SK-N-SH (cell line): ENCODE data around the gene C6orf15. TPM values are rescaled to one million over a fixed set of nuclear protein-coding genes. Genes with fewer than 3 reads are reported as not detected.
A peak's percentile ranks its signal among the peaks of the same experiment; 100 is the strongest.

Source experiments
- CTCF ChIA-PET: fragments of 300-600, 350-600 bp; formaldehyde crosslinking; extraction: SDS; loops from one replicate; lab custom pipeline; 2021; lab: Yijun Ruan, JAX
- POLR2A ChIA-PET: fragments of 350-600 bp; sonication (Branson Sonifier 250); formaldehyde crosslinking; extraction: SDS; loops from one replicate; lab custom pipeline; 2020; ENCODE audit warnings: antibody characterized with exemption, inconsistent platforms; lab: Yijun Ruan, JAX
- DNase-seq: peaks from one replicate; pipeline ENCODE4 v3.0.0; 2012
- H2AFZ ChIP-seq: fragments of 200-600 bp; sonication (generic); 2 replicates; pipeline ENCODE4 v1.8.1; 2016; ENCODE audit warnings: antibody characterized with exemption, mild to moderate bottlenecking, low read depth
- H3F3A ChIP-seq: fragments of 200-600 bp; sonication (generic); replicated peaks from 2 replicates; pipeline ENCODE3; 2016; ENCODE audit warnings: antibody characterized with exemption, mild to moderate bottlenecking; ENCODE audit not compliant: insufficient read depth
- H3K27ac ChIP-seq, 2 experiments: fragments of 200-500 bp in 1 of 2; fragments of 200-600 bp in 1 of 2; sonication (Bioruptor generic) in 1 of 2; sonication (generic), shearing (Covaris generic) in 1 of 2; 2 replicates each; pipeline versions ENCODE4 v1.5.1 to v1.6.1; 2014 to 2016; ENCODE audit warnings: low read depth in 2 of 2, inconsistent platforms in 1 of 2, low read length in 1 of 2, mild to moderate bottlenecking in 1 of 2, mixed read lengths in 1 of 2
- H3K27me3 ChIP-seq: fragments of 200-600 bp; sonication (generic), shearing (Covaris generic); 2 replicates; pipeline ENCODE4 v1.6.1; 2016; ENCODE audit warnings: mixed run types; ENCODE audit not compliant: insufficient read depth
- H3K36me3 ChIP-seq, 2 experiments: fragments of 200-500 bp in 1 of 2; fragments of 200-600 bp in 1 of 2; sonication (Bioruptor generic) in 1 of 2; sonication (generic) in 1 of 2; replicated peaks in 1 of 2; 2 replicates each; pipeline versions ENCODE3 to v1.5.1; 2014 to 2016; ENCODE audit warnings: low read length in 1 of 2, mild to moderate bottlenecking in 1 of 2; ENCODE audit not compliant: insufficient read depth in 2 of 2, control insufficient read depth in 1 of 2
- H3K4me1 ChIP-seq, 2 experiments: fragments of 200-500 bp in 1 of 2; fragments of 200-600 bp in 1 of 2; sonication (Bioruptor generic) in 1 of 2; sonication (generic), shearing (Covaris generic) in 1 of 2; 2 replicates each; pipeline versions ENCODE4 v1.5.1 to v1.6.1; 2014 to 2016; ENCODE audit warnings: low read depth in 1 of 2, low read length in 1 of 2, mixed run types in 1 of 2; ENCODE audit not compliant: insufficient read depth in 2 of 2, control insufficient read depth in 1 of 2
- H3K4me2 ChIP-seq: fragments of 200-600 bp; sonication (generic), shearing (Covaris generic); 2 replicates; pipeline ENCODE4 v1.6.1; 2017; ENCODE audit warnings: mixed run types
- H3K4me3 ChIP-seq, 2 experiments: fragments of 200-500 bp in 1 of 2; fragments of 200-600 bp in 1 of 2; sonication (Bioruptor generic) in 1 of 2; sonication (generic), shearing (Covaris generic) in 1 of 2; 2 replicates each; pipeline versions ENCODE4 v1.5.1 to v1.8.1; 2014 to 2016; ENCODE audit warnings: low read depth in 2 of 2, inconsistent platforms in 1 of 2, low read length in 1 of 2, mild to moderate bottlenecking in 1 of 2, mixed read lengths in 1 of 2, moderate library complexity in 1 of 2
- H3K79me2 ChIP-seq: fragments of 200-600 bp; sonication (generic); 2 replicates; pipeline ENCODE4 v1.8.1; 2017; ENCODE audit warnings: mild to moderate bottlenecking; ENCODE audit not compliant: insufficient read depth
- H3K9ac ChIP-seq: fragments of 200-600 bp; sonication (generic); 2 replicates; pipeline ENCODE4 v1.6.1; 2017; ENCODE audit warnings: mixed run types
- H3K9me2 ChIP-seq: fragments of 200-600 bp; sonication (generic); 2 replicates; pipeline ENCODE4 v1.6.1; 2017; ENCODE audit warnings: mixed run types
- H3K9me3 ChIP-seq: fragments of 200-600 bp; sonication (generic); 2 replicates; pipeline ENCODE4 v1.6.1; 2017; ENCODE audit warnings: mixed run types, mild to moderate bottlenecking, moderate library complexity
- H4K20me1 ChIP-seq: fragments of 200-600 bp; sonication (generic); 2 replicates; pipeline ENCODE4 v1.6.1; 2017; ENCODE audit warnings: mild to moderate bottlenecking, mixed run types; ENCODE audit not compliant: insufficient read depth
- CHD2 ChIP-seq: fragments of 150-350 bp; IDR thresholded peaks from 2 replicates; pipeline ENCODE4 v1.6.1; 2018; ENCODE audit warnings: low read length; ENCODE audit not compliant: partially characterized antibody
- ELF1 ChIP-seq: IDR thresholded peaks from 2 replicates; pipeline ENCODE4 v1.4.0; 2012
- FOSL2 ChIP-seq: IDR thresholded peaks from 2 replicates; pipeline ENCODE4 v1.4.0; 2012; ENCODE audit warnings: low read depth, mild to moderate bottlenecking, moderate library complexity, borderline replicate concordance
- GABPA ChIP-seq: IDR thresholded peaks from 2 replicates; pipeline ENCODE4 v1.4.0; 2012; ENCODE audit warnings: low read depth, mild to moderate bottlenecking
- GATA2 ChIP-seq: sonication (generic); formaldehyde crosslinking; IDR thresholded peaks from 2 replicates; pipeline ENCODE4 v1.5.0; 2020; ENCODE audit warnings: mild to moderate bottlenecking, missing genetic modification reagents
- JUND ChIP-seq: IDR thresholded peaks from 2 replicates; pipeline ENCODE4 v1.4.0; 2012
- MXI1 ChIP-seq: IDR thresholded peaks from 2 replicates; pipeline ENCODE4 v1.6.1; 2012; ENCODE audit warnings: mild to moderate bottlenecking, low read depth, low read length, improper control_type of control experiment
- NFIC ChIP-seq: IDR thresholded peaks from 2 replicates; pipeline ENCODE4 v1.4.0; 2012; ENCODE audit warnings: borderline replicate concordance
- POLR2AphosphoS5 ChIP-seq: IDR thresholded peaks from 2 replicates; pipeline ENCODE4 v1.6.1; 2012; ENCODE audit warnings: low read depth, low read length
- RFX5 ChIP-seq: IDR thresholded peaks from 2 replicates; pipeline ENCODE4 v1.6.1; 2012; ENCODE audit warnings: mild to moderate bottlenecking, improper control_type of control experiment, low read length
- RXRA ChIP-seq: IDR thresholded peaks from 2 replicates; pipeline ENCODE4 v1.4.0; 2012; ENCODE audit warnings: low read depth, mild to moderate bottlenecking, borderline replicate concordance
- SIN3A ChIP-seq: IDR thresholded peaks from 2 replicates; pipeline ENCODE4 v1.6.1; 2012; ENCODE audit warnings: low read depth, mild to moderate bottlenecking, low read length, moderate library complexity, borderline replicate concordance
- TCF12 ChIP-seq: IDR thresholded peaks from 2 replicates; pipeline ENCODE4 v1.4.0; 2012
- YY1 ChIP-seq: IDR thresholded peaks from 2 replicates; pipeline ENCODE4 v1.4.0; 2012; ENCODE audit warnings: low read depth, mild to moderate bottlenecking
- WGBS: methylation state at CpG from one replicate; pipeline ENCODE4 v1.1.6; 2017; ENCODE audit warnings: low lambda C conversion rate; 5-methylcytosine and 5-hydroxymethylcytosine counted together
- polyA plus RNA-seq, 3 experiments: library from polyadenylated mRNA; depleted of rRNA; stranded (reverse); fragments of >200 nt; gene quantifications; 2 replicates each; pipeline ENCODE4 v1.2.3, GENCODE V29; 2012
- TF ChIP-seq, protein P1 (sequence below): fragments of 150-350 bp; IDR thresholded peaks from 2 replicates; pipeline ENCODE4 v1.6.1; 2017; ENCODE audit warnings: antibody characterized with exemption, low read length, low read depth, borderline replicate concordance
- TF ChIP-seq, protein P2 (sequence below): IDR thresholded peaks from 2 replicates; pipeline ENCODE4 v1.4.0; 2012; ENCODE audit warnings: low read depth, borderline replicate concordance

The C6orf15 gene
- polyA plus RNA-seq, 1 of the 3 experiments (the other 2 are of a cell fraction): not detected

DNA sequence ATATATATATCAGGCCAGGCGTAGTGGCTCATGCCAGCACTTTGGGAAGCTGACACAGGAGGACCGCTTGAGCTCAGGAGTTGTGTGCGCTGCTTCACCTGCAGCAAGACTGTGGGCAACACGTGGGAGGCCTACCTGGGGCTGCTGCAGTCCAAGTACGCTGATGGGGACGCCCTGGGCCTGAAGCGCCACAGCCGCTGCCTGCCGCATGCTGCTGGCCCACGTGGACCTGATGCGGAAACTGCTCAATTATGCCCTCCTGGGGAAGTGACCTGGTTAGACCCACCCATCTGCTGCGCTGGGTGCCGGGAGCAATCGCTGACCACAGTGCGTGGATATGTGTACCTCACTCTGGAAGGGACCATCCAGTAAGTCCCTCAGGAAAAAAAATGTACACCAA, 28.3 kb upstream of the C6orf15 start:
- Histone ChIP-seq H3K27me3 (no peaks in the 10 kb centered on the region), H3K9me3 (no peaks in the 10 kb centered on the region), H3K4me2 (no peak overlapping the region), H3K4me3 (no peak overlapping the region), H3K9me2 (no peaks in the 10 kb centered on the region), H3K9ac (no peak overlapping the region), H3F3A (peaks cover 9% of the 10 kb centered on the region), H3K27ac (no peak overlapping the region), H2AFZ (no peak overlapping the region), H3K79me2 (no peaks in the 10 kb centered on the region), H3K4me1 (peaks cover 0 to 11% of the 10 kb centered on the region in 2 experiments; a peak in 2 of 4 replicates), H3K36me3 (no peaks in the 10 kb centered on the region), H4K20me1 (no peaks in the 10 kb centered on the region)
- ChIA-PET POLR2A (no interaction called here), CTCF (interaction anchor here (4.2 to 8.5 kb wide), 2 partner anchors 52 to 227 kb away, joined by 63 to 89 read pairs; no protein-coding TSS in a partner anchor)
- no peak for TF ChIP-seq ELF1
- TF ChIP-seq TCF12: no peak
- TF ChIP-seq JUND: no peak
- no peak for TF ChIP-seq POLR2AphosphoS5
- TF ChIP-seq, protein P1, sequence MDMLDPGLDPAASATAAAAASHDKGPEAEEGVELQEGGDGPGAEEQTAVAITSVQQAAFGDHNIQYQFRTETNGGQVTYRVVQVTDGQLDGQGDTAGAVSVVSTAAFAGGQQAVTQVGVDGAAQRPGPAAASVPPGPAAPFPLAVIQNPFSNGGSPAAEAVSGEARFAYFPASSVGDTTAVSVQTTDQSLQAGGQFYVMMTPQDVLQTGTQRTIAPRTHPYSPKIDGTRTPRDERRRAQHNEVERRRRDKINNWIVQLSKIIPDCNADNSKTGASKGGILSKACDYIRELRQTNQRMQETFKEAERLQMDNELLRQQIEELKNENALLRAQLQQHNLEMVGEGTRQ: no peak
- TF ChIP-seq FOSL2: no peak
- no peak for TF ChIP-seq SIN3A
- no peak for TF ChIP-seq YY1
- TF ChIP-seq, protein P2, sequence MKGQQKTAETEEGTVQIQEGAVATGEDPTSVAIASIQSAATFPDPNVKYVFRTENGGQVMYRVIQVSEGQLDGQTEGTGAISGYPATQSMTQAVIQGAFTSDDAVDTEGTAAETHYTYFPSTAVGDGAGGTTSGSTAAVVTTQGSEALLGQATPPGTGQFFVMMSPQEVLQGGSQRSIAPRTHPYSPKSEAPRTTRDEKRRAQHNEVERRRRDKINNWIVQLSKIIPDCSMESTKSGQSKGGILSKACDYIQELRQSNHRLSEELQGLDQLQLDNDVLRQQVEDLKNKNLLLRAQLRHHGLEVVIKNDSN: no peak
- TF ChIP-seq GABPA: no peak
- no peak for TF ChIP-seq MXI1
- TF ChIP-seq CHD2: no peak
- no peak for TF ChIP-seq RFX5
- TF ChIP-seq RXRA: no peak
- WGBS: 88% methylated on average over 8 of the region's 15 CpGs
- no peak for DNase-seq

- no peak overlapping the region for H3K27ac ChIP-seq
- peaks cover 0 to 11% of the 10 kb centered on the region in 2 experiments; a peak in 2 of 4 replicates for H3K4me1 ChIP-seq
- no peaks in the 10 kb centered on the region for H4K20me1 ChIP-seq
- H3K9me3 ChIP-seq: no peaks in the 10 kb centered on the region
- H3K9me2 ChIP-seq: no peaks in the 10 kb centered on the region
- H3K27me3 ChIP-seq: no peaks in the 10 kb centered on the region
- H3K79me2 ChIP-seq: no peaks in the 10 kb centered on the region
- no peaks in the 10 kb centered on the region for H3K36me3 ChIP-seq
- ChIA-PET POLR2A (no interaction called here), CTCF (interaction anchor here (1.6 to 8.5 kb wide), 4 partner anchors 11 to 228 kb away, joined by 3 to 89 read pairs (median 34); no protein-coding TSS in a partner anchor)
- H3F3A ChIP-seq: peaks cover 9% of the 10 kb centered on the region
- H2AFZ ChIP-seq: no peak overlapping the region
- H3K4me2 ChIP-seq: no peak overlapping the region
- DNase-seq: no peak
- H3K9ac ChIP-seq: no peak overlapping the region
- WGBS: 31% methylated on average over 4 of the region's 4 CpGs
- no peak overlapping the region for H3K4me3 ChIP-seq
- TF ChIP-seq FOSL2: no peak
- no peak for TF ChIP-seq GATA2
- no peak for TF ChIP-seq GABPA
- TF ChIP-seq NFIC: peak; percentile 25; the same call in 1 of the 2 replicates
Measured at GRCh38 chr6:31139599-31139998, 27.2 kb upstream of the C6orf15 start.
